HG03575 (cell line): ENCODE measurements around the gene CLIC4.

ENCODE experiments used
- ATAC-seq: cut with Tn5 transposase; IDR thresholded peaks from one replicate; pipeline ENCODE4 v1.9.1; 2021; ENCODE audit not compliant: unreplicated experiment, insufficient number of reproducible peaks, low FRiP score; ENCODE audit errors: extremely low read depth

The CLIC4 gene

GRCh38 chr1:24846671-24847070 is 101.4 kb downstream of the CLIC4 start:
- no peak for ATAC-seq

DNA sequence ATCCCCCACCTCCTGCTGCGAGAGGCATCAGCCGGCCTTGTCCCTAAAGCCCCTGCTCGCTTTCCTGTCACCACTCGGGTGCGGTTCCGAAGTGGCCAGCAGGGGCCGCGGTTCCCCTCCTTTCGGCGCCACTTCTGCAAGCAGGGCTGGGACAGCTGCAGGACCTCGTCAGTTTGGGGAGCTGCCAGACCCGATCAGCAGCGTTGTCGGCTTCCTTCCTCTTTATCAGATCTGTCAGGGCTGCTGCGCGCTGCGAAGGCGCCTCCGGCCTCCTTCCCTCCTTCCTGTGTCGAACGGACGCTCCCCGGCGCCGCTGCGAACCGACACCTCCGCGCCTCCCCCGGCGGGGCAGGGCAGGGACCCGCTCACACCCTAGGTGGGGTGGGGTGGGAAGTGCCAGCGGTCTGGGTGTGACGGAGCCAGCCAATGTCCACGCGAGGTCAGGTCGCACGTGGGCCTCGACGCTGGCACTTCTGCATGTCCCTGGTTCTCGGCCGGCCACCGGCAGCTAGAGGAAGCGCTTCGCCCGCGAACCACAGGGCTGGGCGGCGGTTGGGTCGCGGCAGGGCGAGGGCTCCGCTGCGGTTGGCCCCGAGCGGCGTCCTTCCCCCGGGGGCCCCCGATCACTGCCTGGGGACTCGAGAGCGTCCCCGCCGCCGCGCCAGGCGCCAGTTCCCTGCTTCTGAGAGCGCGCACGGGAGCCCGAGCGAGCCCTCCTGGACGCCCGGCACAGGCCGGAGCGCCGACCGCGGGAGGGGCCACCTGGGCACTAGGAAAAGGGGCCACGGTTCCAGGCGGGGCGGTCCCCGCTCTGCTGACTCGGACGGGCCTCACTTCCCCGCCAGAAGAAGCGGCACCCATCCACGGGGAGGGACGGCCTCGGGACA is 103.0 kb downstream of the CLIC4 start:
- no peak for ATAC-seq

GRCh38 chr1:24849672-24850295 is 104.5 kb downstream of the CLIC4 start:
- no peak for ATAC-seq

DNA sequence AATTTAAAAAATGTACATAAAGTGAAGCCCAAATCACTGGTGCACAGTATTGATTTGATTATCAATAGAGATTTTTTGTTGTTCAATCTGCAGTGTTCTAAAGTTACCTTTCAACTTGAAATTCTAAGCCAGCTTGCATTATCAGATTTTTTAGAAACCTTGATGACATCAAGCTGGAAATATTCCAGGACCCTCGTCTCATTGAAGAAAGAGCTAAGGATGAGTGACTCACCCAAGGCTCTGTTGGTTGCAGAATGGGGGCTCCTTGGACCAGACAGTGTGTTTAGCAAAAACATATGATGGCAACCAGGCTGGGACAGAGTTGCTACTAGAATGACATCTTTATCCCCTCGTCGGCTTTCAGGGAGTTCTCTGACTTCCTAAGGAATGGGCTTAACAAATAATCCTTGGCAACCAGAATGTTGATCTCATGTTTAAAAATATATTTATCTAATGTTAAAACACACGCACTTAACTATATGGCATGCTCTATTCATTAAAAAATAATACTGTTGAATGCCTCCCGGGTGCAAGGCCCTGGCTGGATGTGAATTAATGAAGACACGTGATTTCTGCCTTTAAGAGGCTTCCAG is 105.2 kb downstream of the CLIC4 start:
- no peak for ATAC-seq

DNA sequence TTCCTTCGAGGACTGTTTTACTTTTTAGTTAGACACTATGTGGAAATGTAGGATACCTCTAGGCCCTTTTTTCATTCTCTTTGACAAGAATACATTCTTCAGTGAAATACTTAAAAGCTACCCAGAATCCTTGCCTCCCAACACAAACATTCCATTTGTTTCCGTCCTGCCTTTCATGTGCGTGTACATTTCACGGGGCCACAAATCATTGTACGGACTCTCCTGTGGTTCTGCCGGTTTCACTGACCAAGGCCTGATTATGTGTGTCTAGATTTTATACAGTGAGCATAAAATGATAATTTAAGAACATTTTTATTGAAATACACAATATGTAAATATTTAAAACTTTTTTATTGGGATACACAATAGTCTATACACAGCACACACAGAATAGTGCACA is 108.4 kb downstream of the CLIC4 start:
- ATAC-seq = no peak

DNA sequence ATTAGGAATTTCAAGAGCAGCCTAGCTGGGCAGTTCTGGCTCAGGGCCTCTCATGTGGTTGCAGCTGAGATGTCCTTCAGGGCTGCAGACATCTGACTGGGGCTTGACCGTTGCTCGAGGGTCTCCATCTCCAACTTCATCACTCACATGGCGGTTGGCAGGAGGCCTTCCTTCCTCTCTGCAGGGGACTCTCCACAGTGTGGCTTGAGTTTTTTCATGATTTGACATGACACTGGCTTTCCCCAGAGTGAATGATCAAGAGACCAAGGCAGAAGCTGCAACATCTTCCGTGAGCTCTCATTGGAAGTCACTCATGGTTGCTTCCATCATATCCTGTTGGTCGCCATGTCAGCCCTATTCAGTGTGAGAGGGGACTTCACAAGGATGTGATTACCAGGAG is 110.2 kb downstream of the CLIC4 start:
- no peak for ATAC-seq

GRCh38 chr1:24856787-24857506 is 111.7 kb downstream of the CLIC4 start:
- no peak for ATAC-seq

GRCh38 chr1:24857507-24858133 is 112.4 kb downstream of the CLIC4 start:
- no peak for ATAC-seq

GRCh38 chr1:24858277-24858676 is 113.0 kb downstream of the CLIC4 start:
- ATAC-seq = no peak

DNA sequence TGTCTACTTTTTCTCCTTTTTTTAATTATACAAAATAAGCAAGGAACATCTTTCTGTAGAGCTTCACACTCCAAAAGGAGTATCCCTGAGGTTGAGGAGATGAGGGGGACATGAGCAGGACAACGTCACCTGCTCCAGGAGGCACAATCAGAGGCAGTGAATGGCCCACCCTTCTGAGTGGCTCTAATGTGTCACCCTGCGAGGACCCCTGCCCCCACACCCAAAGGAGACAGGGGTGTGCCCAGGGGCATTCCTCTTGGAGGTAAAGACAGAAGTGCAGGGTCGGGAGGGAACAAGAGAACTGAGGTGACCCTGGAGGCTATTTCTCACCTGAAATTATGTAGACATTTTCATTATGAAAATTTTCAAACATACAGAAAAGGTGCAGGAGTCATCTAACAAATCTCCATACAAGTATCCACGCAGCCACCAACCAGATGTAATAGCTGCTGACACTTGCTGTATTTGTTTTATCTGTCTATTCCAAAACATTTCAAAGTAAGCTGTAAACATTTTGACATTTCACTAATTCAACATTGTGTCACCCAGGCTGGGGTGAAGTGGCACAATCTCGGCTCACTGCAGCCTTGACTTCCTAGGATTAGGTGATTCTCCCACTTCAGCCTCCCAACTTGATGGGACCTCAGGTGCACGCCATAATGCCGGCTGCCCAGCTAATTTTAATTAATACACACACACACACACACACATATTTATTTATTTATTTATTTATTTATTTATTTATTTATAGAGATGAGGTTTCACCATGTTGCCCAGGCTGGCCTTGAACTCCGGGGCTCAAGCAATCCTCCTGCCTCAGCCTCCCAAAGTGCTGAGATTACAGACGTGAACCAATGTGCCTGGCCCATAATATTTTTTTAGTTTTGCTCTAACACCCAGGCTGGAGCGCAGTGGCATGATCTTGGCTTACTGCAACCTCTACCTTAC is 114.1 kb downstream of the CLIC4 start:
- ATAC-seq = no peak

DNA sequence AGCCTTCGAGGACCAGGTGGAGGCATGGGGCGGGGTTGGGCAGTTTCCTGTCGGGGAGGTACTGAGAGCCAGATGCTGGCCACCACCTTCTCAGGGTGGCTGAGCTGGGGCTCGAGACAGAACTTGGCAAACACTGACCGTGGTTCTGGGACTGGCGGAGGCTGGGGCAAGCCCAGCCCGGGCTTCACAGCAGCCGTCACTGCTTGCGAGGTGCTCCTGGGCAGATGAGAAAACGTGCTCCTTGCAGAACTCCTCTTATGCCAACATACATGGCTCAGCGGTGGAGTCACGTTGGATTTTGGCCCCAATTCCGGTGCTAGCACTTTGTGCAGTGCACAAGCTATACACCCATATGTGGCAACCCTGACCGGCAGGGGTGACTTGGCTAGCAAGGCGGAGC is 115.6 kb downstream of the CLIC4 start:
- no peak for ATAC-seq

GRCh38 chr1:24861821-24862727 is 116.8 kb downstream of the CLIC4 start:
- no peak for ATAC-seq

- ATAC-seq = no peak
Measured at GRCh38 chr1:24862775-24863483, 117.7 kb downstream of the CLIC4 start.

DNA sequence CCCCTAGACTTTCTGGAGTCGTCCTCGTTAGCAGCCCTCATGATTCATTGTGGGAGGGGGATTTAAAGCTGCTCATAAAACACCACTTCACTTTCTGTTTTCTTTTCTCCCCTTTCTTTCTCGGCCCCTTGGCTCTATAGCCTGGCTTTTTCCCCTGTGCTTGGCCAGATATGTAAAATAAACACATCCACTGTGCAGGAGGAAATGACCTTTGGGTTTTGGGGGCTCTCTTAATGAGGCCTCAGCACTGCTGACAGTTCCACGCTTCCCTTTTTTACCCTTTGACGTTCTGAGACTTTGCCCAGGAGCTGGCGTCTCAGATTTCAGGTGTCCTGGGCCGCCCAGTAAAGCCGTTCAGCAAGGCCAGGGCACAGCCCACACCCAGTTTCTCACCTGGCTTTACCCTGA is 119.1 kb downstream of the CLIC4 start:
- ATAC-seq = no peak

DNA sequence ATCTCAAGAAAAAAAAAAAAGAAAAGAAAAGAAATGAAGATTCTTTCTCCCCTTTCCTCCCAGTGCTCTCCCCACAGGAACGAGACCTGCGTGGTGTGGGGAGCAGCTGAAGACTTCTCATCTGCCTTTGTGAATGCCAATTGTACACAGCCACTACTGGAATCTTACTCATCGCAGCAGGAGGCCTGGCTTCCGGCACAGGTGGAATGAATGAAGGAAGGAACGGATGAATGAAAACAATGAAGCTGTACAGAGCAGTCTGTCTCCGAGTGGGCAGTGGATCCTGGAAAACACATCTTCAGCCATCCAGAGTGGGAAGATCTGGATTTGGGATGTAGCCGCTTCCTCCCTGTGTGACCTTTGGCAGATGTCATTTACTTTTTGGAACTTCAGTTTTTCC is 119.9 kb downstream of the CLIC4 start:
- no peak for ATAC-seq

DNA sequence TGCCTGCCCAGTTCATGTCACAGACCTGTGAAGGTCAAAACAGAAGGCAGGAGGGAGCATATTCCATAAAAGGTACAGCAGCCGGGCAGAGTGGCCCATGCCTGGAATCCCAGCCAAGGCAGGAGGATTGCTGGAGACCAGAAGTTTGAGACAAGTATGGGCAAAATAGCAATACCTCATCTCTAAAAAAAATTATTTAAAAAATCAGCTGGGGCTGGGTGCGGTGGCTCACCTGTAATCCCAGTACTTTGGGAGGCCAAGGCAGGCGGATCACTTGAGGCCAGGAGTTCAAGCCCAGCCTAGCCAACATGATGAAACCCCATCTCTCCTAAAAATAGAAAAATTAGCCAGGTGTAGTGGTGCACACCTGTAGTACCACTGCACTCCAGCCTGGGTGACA is 120.3 kb downstream of the CLIC4 start:
- no peak for ATAC-seq
